BE2C (cell line): ENCODE measurements around the gene SORCS1.
A peak's percentile ranks its signal among the peaks of the same experiment; 100 is the strongest.

ENCODE experiments used
- DNase-seq: peaks from one replicate; pipeline ENCODE4 v3.0.0-alpha.2; 2020
- H3K27me3 ChIP-seq: fragments of 250-450 bp; sonication (Bioruptor Pico); 2 replicates; pipeline ENCODE4 v1.5.1; 2020; ENCODE audit warnings: mild to moderate bottlenecking
- H3K36me3 ChIP-seq: fragments of 250-450 bp; sonication (Bioruptor Pico); 2 replicates; pipeline ENCODE4 v1.5.1; 2020; ENCODE audit warnings: mild to moderate bottlenecking
- H3K4me1 ChIP-seq: fragments of 250-450 bp; sonication (Bioruptor Pico); 2 replicates; pipeline ENCODE4 v1.5.1; 2020
- H3K4me3 ChIP-seq: 2 replicates; pipeline ENCODE4 v1.5.1; 2011; ENCODE audit warnings: low read depth, low read length
- H3K9me3 ChIP-seq: fragments of 250-450 bp; sonication (Bioruptor Pico); 2 replicates; pipeline ENCODE4 v1.5.1; 2020
- TF ChIP-seq, protein P1 (sequence below): IDR thresholded peaks from 2 replicates; pipeline ENCODE4 v1.5.1; 2012; ENCODE audit warnings: mild to moderate bottlenecking, low read depth, low read length

SORCS1 gene

DNA sequence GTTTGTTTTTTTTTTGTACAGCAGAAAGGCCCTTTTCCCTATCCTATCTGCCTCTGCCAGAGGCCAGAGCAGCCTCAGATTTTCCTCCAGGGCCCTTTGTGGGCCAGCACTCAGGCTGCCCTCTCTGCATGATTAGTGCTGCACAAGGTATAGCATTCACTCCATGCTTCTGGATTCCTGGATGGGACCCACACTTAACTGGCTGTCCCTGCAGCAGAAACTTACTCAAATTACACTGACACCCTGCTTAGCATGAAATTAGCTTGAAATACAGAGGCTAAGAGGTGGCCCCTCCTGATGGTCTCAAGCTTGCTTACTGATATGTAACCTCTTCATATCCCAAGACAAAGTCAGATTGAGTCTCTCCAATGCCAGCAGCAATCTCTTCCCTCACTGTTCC, 239.3 kb downstream of the SORCS1 start:
- H3K27me3 ChIP-seq: no peaks in the 10 kb centered on the region
- no peak overlapping the region for H3K4me3 ChIP-seq

DNA sequence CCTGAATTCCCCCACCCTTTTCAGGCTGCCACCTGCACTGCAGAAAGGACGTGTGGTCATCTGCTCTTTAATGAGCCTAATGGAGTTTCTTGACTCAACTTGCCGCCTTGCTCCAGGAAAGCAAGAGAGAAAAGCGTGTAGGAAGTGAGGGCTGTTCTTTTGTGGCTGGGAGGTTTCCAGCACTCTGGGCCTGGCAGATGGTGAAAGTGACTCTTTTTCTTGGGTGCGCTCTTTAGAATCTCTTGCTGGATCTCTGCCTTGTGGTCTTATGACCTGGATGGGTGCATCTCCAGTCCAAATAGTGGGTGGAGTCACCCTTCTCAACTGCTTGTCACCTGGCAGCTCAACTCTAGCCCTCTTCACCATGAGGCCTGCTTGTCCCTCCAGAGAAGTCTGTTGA, 244.0 kb downstream of the SORCS1 start:
- Histone ChIP-seq H3K36me3 (no peaks in the 10 kb centered on the region), H3K4me3 (no peak overlapping the region), H3K27me3 (no peaks in the 10 kb centered on the region), H3K9me3 (no peaks in the 10 kb centered on the region), H3K4me1 (peaks cover 7% of the 10 kb centered on the region)
- TF ChIP-seq, protein P1, sequence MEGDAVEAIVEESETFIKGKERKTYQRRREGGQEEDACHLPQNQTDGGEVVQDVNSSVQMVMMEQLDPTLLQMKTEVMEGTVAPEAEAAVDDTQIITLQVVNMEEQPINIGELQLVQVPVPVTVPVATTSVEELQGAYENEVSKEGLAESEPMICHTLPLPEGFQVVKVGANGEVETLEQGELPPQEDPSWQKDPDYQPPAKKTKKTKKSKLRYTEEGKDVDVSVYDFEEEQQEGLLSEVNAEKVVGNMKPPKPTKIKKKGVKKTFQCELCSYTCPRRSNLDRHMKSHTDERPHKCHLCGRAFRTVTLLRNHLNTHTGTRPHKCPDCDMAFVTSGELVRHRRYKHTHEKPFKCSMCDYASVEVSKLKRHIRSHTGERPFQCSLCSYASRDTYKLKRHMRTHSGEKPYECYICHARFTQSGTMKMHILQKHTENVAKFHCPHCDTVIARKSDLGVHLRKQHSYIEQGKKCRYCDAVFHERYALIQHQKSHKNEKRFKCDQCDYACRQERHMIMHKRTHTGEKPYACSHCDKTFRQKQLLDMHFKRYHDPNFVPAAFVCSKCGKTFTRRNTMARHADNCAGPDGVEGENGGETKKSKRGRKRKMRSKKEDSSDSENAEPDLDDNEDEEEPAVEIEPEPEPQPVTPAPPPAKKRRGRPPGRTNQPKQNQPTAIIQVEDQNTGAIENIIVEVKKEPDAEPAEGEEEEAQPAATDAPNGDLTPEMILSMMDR: no peak
- no peak for DNase-seq

More for the DNA sequence above, 239.3 kb downstream of the SORCS1 start:
- H3K4me1 ChIP-seq: no peaks in the 10 kb centered on the region; the same call in none of the 2 replicates
- TF ChIP-seq, protein P1: no peak
- no peaks in the 10 kb centered on the region for H3K9me3 ChIP-seq
- no peak for DNase-seq
- H3K36me3 ChIP-seq: no peaks in the 10 kb centered on the region

DNA sequence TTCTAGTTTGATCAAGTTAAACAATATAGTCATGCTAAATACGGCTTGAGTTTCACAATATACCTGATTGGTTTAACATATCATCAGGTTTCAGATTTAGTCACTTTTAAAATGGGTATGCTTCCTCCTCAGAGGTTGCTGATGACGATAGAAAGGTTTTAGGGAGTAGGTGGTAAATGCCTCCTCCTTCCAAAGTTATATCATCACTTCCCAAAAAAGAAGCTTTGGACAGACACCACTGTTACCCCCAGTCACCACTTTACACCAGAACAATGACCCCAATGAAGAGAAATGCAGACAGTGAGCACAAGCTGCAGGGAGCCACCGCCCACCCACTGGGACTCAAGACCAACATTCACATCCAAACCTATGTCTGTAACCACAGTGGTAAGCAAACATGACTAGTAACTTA, 244.6 kb downstream of the SORCS1 start:
- no peak overlapping the region for H3K4me3 ChIP-seq
- peaks cover 7% of the 10 kb centered on the region for H3K4me1 ChIP-seq
- no peaks in the 10 kb centered on the region for H3K36me3 ChIP-seq
- TF ChIP-seq, protein P1: no peak
- no peaks in the 10 kb centered on the region for H3K9me3 ChIP-seq
- DNase-seq: no peak
- no peaks in the 10 kb centered on the region for H3K27me3 ChIP-seq

DNA sequence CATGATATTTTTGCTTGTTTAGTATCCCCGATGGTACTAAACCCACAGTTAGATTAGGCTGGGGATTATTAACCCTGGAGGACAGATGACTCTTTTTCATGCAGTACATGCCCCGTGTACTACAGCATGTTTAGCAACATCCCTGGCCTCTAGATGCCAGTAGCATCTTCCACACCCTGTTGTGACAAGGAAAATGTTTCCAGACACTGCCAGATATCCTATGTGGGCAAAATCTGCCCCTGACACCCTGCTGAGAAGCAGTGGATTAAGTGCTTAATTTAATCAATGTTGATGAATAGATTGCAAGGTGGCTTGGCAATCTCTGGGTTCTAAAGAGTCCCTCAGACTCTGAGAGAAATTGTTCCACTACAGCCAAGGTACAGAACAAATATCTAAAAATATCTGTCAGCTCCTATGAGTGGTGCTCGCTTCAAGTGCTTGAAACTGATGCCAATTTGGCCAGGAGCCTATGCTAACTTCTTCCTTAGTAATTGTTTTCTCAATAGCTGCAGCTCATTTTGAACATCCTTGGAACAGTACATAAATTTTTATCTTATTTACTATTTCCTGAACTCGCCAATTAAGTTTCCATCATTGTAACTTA, 247.0 kb downstream of the SORCS1 start:
- TF ChIP-seq, protein P1: peak; percentile 34
- Histone ChIP-seq H3K4me1 (peaks cover 13% of the 10 kb centered on the region), H3K4me3 (no peak overlapping the region), H3K9me3 (no peaks in the 10 kb centered on the region), H3K36me3 (no peaks in the 10 kb centered on the region), H3K27me3 (no peaks in the 10 kb centered on the region)
- no peak for DNase-seq

DNA sequence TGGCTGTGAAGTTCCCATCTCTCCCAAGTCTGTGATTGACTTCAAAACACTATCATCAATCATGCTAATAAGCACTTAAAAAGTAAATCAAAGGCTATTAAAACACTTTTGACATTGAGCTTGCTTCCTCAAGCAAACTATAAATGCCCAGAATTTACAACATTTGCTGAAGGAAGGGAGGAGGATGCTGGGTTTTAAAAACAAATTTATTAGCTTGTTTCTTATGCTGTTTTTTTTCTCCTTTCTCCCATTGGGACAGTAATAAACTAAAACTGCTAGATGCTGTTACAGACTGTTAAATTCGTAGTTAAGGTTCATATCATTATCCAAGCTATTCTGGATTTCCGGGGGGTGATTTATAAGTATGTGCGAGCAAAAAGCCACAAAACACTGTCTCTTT, 250.5 kb downstream of the SORCS1 start:
- no peaks in the 10 kb centered on the region for H3K27me3 ChIP-seq
- no peaks in the 10 kb centered on the region for H3K9me3 ChIP-seq
- H3K4me1 ChIP-seq: peaks cover 13% of the 10 kb centered on the region
- H3K4me3 ChIP-seq: no peak overlapping the region
- TF ChIP-seq, protein P1: no peak
- no peak for DNase-seq
- H3K36me3 ChIP-seq: no peaks in the 10 kb centered on the region

DNA sequence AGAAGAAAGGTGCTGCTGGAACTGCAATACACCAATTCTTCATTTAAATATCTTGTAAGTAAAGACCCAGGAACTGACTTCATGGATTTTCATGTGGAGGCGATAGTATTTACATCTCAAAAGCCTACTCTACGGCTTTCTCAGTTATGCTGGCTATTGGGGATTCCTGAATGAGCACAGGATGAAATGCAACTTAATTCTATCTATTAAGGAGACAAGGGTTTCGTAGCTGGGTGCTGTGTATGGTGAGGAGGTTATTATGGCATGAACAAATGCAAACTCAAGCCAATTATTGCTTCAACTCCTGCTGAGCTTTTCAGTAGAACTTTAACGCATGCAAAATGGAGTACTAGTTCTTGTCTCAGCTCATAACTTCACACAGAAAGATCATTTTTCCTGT, 251.2 kb downstream of the SORCS1 start:
- no peak for DNase-seq
- Histone ChIP-seq H3K9me3 (no peaks in the 10 kb centered on the region), H3K4me3 (no peak overlapping the region), H3K36me3 (no peaks in the 10 kb centered on the region), H3K4me1 (peaks cover 13% of the 10 kb centered on the region), H3K27me3 (no peaks in the 10 kb centered on the region)
- TF ChIP-seq, protein P1: no peak
